Measurements from ENCODE around the gene ZNF548.

DNA sequence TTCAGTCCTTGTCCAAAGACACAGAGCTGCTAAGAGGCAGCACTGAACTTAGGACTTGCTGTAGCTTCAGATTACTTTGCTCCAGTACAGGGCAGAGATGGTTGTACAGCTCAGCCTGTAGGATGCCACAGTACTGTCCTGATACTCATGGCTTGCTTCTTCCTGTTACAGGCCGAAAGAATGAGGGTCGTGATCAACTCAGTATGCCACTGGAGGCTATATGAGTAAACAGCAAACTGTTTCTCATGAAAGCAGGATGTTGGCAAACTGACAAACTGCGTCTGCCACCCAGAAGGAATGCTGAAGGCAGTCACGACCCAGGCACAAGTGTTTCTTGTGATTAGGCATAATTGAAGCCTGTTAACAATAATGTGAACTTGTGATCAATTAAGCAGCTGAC is 48.3 kb downstream of the ZNF548 start:
- TF ChIP-seq, protein P1, sequence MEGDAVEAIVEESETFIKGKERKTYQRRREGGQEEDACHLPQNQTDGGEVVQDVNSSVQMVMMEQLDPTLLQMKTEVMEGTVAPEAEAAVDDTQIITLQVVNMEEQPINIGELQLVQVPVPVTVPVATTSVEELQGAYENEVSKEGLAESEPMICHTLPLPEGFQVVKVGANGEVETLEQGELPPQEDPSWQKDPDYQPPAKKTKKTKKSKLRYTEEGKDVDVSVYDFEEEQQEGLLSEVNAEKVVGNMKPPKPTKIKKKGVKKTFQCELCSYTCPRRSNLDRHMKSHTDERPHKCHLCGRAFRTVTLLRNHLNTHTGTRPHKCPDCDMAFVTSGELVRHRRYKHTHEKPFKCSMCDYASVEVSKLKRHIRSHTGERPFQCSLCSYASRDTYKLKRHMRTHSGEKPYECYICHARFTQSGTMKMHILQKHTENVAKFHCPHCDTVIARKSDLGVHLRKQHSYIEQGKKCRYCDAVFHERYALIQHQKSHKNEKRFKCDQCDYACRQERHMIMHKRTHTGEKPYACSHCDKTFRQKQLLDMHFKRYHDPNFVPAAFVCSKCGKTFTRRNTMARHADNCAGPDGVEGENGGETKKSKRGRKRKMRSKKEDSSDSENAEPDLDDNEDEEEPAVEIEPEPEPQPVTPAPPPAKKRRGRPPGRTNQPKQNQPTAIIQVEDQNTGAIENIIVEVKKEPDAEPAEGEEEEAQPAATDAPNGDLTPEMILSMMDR (conservative IDR thresholded peaks at IDR 0.05) = no peak
- TF ChIP-seq ZFX (IDR thresholded peaks at IDR 0.05) = no peak
